MV-4-11 (cell line): Measurements from ENCODE around the gene SCN4A.
"Not testable (repeated sequence)": the region's sequence is repeated elsewhere in the genome, so short reads cannot be mapped to it uniquely, and the experiment has no call there.

ENCODE experiments used
- DNase-seq: peaks from one replicate; lab custom pipeline; 2025; lab: John Stamatoyannopoulos, UW

SCN4A gene

DNA sequence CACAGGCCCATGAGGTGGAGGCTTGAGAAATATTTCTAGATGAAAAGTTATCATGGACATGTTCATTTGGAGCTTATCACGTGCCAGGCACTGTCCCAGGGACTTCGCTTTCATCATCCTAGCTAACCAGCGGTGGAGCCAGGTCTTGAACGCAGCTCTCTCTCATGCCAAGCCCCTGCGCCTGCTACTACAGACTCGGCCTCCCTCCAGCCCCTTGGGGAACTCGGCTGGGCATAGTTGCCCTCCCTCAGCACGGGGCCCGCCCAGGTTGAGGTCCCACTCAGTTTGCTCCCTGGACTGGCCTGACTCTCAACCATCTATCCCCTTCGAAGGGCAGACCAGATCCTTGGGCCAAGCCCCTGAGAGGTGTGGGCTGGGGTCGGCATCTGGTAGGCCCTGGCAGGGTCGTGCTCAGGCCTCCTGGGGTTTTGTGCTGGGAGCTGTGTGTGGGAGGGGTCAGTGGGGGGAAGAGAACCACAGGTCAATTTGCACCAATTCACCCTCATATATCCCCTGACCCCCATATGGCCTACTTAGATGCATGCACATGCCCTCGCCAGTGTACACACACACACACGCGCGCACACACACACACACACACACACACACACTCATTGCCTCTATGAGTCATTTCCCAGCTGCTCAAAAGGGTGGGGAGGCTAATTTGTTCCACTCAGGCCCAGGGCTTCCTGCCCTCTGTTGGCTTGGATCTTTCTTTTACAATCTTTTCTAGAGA is 12.1 kb upstream of the SCN4A start:
- DNase-seq = peak; percentile 73

DNA sequence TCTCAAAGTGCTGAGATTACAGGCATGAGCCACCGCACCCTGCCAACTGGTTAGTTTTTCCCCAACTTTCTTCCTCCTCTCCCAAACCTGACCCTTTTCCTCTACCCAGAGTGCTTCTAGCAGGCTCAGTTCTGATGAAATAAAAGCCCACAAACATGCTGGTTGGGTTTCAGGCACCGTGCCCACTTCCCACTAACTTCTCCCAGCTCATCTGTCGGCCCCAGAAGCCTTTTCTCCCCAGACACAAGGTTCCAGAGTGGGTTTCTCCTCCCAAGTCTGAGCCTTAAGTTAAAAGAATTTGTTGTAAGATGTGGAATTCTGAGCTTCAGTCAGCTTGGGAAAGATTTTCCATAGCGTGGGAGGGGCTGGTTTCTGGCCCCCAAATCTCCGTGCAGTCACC is 11.5 kb upstream of the SCN4A start:
- peak; percentile 44 for DNase-seq

DNA sequence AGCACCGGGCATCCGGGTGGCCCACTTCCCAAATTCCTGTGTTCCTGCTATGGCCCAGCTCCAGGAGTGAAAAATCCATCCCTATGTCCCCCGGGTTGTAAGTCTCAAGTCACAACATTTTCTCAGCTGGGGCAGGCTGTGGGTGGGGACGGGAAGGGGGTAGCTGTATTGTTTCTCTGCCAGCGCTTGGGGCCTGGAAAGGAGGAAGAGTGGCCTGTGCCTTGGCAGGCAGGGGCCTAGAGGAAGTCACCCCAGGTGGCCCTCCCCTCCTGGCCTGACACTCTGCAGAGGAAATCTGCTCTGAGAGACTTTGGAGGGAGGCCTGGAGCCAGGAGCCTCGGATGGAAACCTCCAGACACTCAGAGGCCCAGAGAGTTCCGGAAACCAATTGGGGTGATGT is 10.6 kb upstream of the SCN4A start:
- no peak for DNase-seq

DNA sequence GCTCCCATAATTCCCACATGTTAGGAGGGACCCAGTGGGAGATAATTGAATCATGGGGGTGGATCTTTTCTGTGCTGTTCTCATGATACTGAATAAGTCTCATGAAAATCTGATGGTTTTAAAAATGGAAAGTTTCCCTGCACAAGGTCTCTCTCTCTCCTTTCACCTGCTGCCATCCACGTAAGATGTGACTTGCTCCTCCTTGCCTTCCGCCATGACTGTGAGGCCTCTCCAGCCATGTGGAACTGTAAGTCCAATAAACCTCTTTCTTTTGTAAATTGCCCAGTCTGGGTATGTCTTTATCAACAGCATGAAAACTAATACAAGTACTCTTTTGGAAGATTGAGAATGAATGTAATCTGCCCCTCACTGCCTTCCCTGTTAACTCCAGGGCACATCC is 9.9 kb upstream of the SCN4A start:
- not testable (repeated sequence) for DNase-seq

DNA sequence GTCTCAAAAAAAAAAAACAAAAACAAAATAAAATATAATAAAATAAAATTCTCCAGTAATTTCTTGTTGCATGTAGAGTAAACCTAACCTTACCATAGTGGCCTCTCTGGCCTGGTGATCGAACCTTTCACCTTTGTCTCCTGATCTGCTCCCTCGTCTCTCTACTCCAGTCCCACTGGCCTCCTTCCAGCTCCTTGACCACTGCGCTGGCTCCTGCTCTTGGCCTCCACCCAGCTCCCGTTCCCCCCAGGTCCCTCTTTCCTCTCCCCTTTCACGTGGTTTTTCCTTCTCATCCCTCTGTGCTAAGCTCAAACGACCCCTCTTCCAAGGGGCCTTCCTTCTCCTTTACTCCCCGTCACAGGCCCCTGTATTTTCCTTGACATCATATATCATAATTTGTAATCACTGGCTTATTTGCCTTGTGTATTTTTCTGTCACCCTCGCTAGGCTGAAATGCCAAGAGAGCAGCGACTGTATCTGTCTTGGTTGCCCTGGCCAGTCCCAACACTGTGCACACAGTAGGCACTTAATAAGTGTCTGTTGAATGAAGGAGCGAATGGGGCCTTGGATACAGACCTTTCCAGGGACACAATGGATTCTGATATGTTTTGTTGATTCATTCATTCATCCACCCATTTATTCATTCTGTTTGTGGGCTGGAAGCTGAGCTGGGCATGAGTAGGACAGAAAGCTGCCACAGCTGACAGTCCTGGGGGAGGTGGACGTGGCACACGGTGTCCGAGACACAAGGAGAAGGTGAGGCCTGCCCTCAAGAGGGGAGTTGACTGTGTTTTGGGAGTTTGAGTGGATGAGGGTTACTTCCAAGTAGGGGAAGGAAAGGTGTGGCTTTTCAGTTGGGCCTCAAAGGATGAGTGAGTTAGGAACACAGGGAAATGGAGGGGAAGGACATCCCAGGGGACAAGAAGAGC is 5.8 kb upstream of the SCN4A start:
- no peak for DNase-seq

DNA sequence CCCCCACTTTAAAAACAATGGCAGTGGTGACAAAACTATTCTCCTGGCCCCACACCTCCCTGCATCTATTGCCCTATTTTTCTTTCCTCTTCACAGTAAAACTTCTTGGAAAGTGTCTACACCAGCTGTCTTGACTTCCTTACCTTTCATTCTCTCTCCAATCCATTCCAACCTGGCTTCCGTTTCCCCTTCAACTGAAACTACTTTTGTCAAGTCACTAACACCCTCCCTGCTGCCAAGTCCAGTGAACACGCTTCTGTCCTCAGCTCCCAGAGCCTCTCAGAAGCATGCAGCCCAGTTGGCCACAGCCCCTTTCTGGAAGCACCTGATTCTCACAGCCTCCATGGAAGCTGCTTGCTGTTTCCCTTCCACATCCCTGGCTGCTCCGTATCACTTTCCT is 4.0 kb upstream of the SCN4A start:
- DNase-seq = no peak

DNA sequence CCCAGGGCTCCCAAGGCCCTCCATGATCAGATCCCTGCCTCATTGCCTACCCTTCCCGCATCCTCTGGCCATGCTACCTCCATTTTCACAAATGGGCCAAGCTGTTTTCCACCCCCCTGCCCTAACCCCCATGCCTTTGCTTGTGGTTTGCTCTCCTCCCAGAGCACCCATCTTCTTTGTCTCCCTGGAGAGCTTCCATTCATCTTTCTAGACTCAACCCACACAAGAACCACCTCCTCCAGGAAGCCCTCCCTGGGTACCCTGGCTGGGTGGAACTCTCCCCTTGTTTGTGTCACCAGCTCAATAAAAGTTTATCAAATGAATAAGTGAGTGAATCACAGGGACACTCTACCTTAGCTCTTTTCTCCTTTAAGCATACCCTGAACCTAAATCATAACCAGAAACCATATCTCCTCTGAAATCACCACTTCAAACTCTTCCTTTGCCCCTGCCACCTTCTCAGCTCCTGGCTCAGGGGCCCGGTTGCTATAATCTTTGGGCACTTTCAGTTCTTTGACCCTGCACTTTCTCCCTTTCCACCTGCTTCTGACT is 2.9 kb upstream of the SCN4A start:
- DNase-seq = no peak

DNA sequence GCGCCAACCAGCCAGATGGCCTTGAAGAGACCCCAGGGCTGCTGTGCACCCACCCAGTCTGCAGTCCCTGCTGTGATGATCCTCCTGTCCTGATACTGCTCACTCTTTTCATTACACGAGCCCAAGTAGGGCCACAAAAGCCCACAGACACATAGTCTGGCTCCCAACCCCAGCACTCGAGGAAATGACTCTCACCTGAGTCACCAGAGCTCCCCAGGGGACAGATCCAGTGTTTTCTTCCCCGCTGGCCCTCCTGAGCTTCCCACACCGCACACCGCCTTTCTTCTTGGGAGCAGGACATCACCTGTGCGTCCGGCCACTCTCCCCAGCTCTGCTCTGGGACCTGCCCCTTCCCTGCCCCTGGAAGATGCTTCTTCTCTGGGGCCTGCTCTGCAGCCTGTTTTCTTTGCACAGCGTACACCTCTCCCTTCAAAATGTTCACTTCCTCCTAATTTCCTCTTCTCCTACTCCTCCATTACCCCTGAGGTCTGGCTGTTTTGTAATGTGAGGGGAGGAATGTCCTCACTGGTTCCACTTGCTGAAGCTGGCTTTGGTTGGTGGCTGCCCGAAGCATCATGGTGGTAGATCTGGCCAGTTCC is 2.0 kb upstream of the SCN4A start:
- peak; percentile 11 for DNase-seq

DNA sequence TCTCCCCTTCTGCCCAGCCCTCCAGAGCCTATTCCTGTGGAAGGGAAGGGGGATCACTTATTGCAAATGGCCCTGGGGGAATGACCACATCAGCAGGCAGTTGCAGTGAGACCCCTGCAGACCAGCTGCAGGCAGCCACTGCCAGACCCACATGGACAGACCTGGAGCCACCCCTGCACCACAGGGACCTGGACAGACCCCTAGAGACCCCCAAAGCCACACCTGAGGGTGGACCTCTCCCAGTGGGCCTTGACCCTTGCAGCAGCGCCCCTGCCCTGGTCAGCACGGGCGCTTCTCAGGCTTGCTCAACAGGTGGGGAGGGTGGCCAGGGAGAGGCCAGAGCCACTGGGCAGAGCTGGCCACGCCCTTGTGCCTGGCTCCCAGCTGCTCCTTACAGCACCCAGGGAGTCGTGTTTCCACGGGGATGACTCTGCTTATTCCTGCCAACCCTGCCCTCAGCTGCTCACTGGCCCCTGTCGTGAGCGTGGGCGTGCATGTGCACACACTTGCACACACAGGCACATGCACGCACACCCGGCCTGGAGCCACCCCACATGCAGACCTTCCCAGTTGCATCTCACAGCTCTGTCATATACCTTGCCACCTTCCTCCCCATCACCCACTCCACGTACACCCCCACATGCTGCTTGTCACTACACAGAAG is 1.3 kb upstream of the SCN4A start:
- DNase-seq = no peak

DNA sequence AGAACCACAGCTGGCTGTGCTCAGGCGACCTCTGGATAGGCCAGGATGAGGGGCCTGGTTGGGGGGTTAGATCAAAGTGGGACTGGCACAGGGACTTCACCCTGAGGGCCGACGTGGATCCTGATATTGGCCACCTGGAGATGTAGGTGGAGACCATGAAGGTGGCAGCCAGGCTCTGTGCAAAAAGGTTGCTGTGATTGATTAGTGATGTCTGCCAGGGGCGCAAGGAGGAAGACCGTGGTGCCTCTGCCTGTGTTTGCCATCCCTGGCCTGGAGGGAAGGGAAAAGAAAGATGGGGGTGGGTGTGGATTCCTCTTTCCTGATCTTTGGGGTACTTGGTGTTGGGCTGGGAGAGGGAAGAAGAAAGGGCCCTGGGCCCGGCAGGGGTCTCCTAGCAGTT is 529 bp upstream of the SCN4A start:
- DNase-seq = no peak

DNA sequence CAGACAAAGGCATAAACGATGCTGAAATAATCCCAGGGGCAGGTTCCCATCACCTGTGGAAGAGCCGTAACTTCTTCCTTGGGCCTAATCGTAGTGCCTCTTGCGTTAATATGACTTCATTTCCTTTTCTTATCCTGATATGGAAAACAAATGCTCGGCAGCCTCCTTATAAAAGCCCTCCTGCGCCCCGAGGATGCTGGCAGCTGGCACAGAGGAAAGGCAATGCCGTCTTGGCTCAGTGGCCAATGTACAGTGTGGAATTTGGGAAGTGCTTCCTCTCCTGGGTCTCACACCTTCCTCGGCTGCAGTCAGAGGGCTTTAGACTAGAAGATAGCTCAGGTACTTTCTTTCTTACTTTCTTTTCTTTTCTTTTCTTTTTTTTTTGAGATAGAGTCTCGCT is 3.4 kb downstream of the SCN4A start:
- no peak for DNase-seq

DNA sequence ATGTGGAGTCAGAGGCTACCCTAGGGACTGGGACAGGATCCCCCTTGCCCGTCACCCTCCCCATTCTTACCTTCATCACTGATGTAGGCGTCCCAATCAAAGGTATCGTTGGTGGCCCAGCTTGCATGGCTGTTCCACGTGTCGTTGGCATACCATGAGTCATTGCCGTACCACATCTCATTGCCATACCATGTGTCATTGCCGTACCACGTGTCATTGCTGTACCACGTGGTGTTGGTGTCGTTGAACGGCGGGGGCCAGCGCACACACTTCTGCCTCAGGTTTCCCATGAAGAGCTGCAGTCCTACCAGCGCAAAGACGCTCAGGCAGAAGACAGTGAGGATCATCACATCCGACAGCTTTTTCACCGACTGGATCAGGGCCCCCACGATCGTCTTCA is 4.8 kb downstream of the SCN4A start:
- peak; percentile 29 for DNase-seq

DNA sequence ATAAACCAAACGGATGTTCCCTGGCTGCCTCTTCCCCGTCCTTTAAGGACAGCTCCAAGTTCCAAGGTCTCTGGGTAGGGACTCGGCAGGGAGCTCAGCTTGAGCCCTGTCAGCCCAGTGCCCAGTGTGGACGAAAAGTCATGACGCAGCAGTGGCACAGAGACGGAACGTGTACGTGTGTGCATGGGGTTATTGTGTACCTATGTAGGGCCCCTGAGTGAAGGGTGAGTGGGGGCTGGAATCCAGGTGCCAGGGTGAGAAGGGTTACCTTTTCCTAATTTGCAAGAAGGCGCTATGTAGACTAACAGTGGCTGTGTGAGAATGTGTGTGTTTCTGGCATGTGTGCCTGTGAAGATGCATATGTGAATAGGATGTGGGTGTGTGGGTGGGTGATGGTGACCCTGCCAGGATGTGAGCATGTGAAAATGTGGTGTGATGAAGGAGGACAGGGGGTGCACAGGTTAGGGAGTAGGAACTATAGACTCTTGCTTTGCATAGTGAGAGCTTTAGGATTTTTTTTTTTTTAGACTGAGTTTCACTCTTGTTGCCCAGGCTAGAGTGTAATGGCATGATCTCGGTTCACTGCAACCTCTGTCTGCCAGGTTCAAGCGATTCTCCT is 6.0 kb downstream of the SCN4A start:
- no peak for DNase-seq

DNA sequence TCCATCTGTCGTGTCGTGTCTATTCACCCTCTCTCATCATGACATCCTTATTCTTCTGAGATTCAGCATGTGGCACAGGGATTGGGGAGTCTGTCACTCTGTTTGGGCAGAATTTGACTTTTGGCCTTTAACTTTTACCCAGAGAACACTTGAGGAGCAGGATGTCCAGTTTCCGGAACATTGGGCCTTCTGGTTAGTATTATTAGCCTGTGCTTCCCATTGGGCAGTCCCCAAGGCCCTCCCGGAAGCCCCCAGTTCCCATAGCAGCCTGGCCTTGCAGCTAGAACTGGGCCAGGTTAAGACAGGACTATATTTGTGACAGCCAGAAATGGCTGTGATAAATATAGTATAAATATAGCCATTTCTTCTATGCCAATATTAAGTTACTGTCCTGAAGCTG is 9.6 kb downstream of the SCN4A start:
- no peak for DNase-seq

DNA sequence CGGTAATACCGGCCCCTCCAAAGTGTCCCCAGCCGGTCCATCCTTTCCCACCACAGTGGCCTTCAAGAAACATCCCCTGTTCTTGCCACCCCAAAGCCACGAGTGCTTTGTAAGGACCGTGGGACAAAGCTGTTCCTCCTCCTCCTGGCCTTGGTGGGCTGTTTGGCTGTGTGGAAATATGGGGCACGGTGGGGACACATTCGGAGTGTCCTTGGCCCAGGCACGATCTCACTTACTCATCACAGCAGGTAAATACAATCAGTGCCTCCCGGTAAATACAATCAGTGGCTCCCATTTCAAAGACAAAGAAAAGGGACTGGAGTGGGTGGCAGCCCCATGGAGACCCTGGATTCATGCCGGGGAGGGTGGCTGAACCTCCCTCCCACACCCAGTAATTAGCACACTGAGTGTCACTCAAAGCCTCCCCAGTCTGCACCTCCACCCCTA is 10.4 kb downstream of the SCN4A start:
- DNase-seq = no peak

DNA sequence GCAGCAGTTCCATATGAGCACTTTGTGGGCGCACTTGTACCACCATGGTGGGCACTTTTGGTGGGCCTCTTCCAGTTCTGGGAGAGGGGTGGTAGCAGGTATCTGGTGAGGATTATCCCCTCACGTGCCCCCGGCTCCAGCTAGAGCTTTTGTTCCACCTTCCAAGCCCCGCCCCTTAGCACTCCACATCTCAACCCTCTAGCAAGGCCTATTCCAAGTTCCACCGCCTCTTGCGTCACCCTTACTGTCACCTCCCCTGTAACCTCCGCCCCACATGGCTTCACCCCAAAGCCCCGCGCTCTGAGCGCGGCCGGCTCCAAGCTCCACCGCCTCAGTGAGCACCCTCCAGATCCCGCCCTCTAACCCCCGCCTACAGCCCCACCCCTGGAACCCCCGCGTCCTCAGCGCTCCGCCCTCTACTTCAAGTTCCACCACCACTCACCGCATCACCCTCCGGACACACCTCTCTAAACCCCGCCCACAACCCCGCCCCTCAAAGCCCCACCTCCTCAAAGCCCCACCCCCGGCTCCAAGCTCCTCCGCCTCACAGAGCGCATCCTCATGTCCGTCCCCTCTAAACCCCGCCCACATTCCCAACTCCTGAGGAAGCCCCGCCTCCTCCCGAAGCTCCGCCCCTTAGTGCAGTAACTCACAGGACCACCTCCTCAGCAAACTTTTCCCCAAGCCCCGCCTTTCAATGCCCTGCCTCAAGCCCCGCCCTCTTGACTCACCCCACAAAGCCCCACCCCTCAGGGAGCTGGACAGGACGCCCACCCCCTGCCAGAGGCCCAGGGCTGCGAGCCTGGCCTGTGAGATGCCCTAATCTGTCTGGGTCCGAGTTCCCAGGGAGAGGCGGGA is 11.1 kb downstream of the SCN4A start:
- DNase-seq = peak; percentile 82

DNA sequence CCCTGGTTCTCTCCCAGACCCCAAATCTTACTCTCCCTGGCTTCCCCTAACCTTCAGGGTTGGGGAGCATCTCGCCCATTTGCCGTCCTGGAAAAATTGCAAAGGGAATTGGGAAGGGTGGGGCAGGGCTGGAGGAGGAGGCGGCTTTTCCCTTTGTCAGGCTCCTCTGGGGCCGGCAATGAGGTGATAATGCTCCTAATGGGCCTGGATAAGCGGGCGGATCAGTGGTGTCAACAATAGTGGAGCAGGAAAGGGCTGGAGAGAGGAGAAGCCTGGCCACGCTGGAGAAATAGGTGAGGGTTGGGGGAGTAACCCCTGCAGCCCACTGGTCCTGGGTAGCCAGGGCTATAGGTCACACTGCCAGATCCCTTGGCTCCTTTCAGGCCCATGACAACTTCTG is 12.3 kb downstream of the SCN4A start:
- no peak for DNase-seq

DNA sequence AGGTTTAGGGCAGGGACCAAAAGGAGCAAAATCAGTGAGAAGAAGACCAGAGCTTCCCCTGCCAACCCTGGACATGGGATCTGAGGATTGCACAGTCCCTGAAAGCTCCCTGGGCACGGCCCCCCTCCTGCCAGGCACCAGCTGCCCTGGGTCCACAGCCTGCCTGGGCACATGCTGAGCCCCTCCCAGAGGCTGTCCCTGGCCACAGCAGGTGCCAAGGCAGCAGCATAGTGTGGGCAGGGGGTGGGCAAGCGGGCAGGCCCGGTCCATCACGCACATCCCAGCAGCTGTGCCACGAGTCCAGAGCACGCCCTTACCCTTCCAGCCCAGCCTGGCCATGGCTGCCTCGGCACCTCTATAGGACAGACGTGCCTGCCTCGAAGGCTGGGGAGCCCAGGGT is 12.7 kb downstream of the SCN4A start:
- no peak for DNase-seq

DNA sequence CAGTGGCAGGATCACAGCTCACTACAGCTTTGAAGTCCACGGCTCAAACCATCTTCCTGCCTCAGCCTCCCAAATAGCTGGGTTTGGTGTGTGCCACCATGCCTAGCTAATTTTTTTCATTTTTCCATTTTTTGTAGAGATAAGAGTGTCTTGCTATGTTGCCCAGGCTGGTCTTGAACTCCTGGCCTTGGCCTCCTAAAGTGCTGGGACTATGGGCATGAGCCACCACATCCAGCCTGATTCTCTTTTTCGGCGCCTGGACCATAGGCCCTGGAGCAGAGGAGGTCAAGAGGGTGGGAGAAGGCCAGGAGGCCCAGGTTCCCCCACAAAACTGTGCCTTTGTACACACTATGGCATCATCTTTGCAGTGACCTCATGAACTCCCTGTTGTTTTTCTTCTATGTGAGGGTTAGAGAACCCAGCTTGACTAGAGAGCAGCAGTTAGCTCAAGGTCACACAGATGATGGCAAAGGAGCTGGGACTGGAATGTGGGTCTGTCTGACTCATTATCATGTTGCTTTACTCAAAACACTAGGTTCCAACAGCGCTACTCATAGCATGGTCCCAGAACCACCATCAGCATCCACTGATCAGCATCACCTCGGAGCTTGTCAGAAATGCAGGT is 16.3 kb downstream of the SCN4A start:
- no peak for DNase-seq

DNA sequence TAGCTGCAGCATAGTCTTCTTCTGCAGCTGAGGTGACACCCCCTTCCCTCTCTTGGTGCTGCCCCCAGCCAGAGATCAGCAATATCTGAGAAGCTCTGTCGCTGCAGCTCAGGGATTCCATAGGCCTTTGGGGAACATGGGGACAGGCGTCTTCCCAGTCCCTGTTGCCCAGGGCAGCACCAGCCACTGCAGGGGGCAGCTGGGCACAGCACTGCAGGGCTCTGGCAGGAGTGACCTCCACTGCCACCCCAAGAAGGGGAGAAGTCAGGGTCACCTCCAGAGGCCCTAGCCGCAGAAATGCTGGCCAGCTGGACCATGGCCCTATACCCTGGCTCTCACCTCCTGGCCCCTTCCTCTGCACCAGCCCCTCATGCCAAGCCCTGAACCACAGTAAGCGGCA is 16.9 kb downstream of the SCN4A start:
- DNase-seq = no peak
